ENCODE results near the gene MPL. TPM values are rescaled to one million over a fixed set of nuclear protein-coding genes. Genes with fewer than 3 reads are reported as not detected.

MPL gene
- total RNA-seq, 1 donor from 2014 or later, result not detected

DNA sequence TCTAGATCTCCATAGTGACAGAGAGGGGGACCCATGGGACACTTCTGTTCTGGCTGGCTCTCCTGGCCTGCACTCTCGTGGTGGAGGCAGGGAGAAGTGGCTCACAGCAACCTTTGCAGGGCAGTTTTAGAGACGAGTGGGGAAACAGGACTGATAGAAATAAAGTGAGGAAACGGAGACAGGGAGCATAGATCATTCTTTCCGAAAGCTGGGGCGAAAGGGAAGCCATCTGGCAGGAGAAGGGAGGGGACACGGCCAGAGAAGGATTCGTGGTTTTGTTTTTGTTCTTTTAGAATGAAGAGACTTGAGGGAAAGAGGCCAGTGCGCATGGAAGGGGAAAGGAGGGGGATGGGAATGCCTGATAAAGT is 33.3 kb upstream of the MPL start:
- H3K9me3 Mint-ChIP-seq, result no peaks in the 10 kb centered on the region
- peak overlapping the region; percentile 81 for H3K27ac Mint-ChIP-seq (ENCODE audit: unreplicated experiment)
- H3K36me3 Mint-ChIP-seq (ENCODE audit: low read depth), result no peaks in the 10 kb centered on the region
- H3K4me1 Mint-ChIP-seq, result peaks cover 26% of the 10 kb centered on the region
- no peaks in the 10 kb centered on the region for H3K27me3 Mint-ChIP-seq (ENCODE audit: low read depth)
- TF ChIP-seq, protein P1, sequence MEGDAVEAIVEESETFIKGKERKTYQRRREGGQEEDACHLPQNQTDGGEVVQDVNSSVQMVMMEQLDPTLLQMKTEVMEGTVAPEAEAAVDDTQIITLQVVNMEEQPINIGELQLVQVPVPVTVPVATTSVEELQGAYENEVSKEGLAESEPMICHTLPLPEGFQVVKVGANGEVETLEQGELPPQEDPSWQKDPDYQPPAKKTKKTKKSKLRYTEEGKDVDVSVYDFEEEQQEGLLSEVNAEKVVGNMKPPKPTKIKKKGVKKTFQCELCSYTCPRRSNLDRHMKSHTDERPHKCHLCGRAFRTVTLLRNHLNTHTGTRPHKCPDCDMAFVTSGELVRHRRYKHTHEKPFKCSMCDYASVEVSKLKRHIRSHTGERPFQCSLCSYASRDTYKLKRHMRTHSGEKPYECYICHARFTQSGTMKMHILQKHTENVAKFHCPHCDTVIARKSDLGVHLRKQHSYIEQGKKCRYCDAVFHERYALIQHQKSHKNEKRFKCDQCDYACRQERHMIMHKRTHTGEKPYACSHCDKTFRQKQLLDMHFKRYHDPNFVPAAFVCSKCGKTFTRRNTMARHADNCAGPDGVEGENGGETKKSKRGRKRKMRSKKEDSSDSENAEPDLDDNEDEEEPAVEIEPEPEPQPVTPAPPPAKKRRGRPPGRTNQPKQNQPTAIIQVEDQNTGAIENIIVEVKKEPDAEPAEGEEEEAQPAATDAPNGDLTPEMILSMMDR (conservative IDR thresholded peaks at IDR 0.05), result no peak
- DNase-seq (ENCODE audit: low read depth, low spot score), result no peak
- H3K4me3 Mint-ChIP-seq, result no peak overlapping the region

DNA sequence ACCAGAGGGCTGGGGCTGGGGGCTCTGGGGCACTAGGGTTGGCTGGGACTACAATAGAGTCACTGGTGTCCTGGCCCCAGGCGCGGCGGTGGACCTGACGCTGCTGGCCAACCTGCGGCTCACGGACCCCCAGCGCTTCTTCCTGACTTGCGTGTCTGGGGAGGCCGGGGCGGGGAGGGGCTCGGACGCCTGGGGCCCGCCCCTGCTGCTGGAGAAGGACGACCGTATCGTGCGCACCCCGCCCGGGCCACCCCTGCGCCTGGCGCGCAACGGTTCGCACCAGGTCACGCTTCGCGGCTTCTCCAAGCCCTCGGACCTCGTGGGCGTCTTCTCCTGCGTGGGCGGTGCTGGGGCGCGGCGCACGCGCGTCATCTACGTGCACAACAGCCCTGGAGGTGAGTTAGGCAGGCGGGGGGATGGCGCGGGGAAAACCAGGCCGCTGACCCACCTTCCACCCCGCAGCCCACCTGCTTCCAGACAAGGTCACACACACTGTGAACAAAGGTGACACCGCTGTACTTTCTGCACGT is 32.8 kb upstream of the MPL start:
- DNase-seq (ENCODE audit: low read depth, low spot score), result no peak
- Mint-ChIP-seq H3K4me3 (no peak overlapping the region), H3K27me3 (ENCODE audit: low read depth) (no peaks in the 10 kb centered on the region), H3K36me3 (ENCODE audit: low read depth) (no peaks in the 10 kb centered on the region), H3K27ac (ENCODE audit: unreplicated experiment) (no peak overlapping the region), H3K9me3 (no peaks in the 10 kb centered on the region), H3K4me1 (peaks cover 26% of the 10 kb centered on the region)
- TF ChIP-seq, protein P1 (conservative IDR thresholded peaks at IDR 0.05), result no peak

DNA sequence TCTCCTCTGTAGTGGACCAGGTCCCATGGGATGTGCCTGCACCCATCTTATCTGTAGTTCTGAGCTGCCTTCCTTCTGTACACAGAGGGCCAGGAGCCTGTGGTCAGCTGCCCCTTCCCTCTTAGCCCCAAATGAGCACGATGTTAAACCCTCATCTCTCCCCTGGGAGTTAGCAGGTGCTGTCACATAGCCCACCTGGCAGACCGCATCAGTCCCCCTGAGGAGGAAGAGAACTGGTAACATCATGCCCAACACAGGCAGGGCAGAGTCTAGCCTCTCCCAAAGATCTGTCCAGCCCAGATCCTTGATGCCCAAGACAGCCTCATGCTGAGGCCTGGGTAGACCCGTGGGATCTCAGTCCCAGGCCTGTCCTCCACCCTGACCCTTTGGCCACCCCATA is 32.2 kb upstream of the MPL start:
- no peaks in the 10 kb centered on the region for H3K9me3 Mint-ChIP-seq
- H3K4me3 Mint-ChIP-seq, result no peak overlapping the region
- TF ChIP-seq, protein P1 (conservative IDR thresholded peaks at IDR 0.05), result no peak
- no peaks in the 10 kb centered on the region for H3K36me3 Mint-ChIP-seq (ENCODE audit: low read depth)
- no peaks in the 10 kb centered on the region for H3K27me3 Mint-ChIP-seq (ENCODE audit: low read depth)
- H3K27ac Mint-ChIP-seq (ENCODE audit: unreplicated experiment), result no peak overlapping the region
- peaks cover 26% of the 10 kb centered on the region for H3K4me1 Mint-ChIP-seq
- no peak for DNase-seq (ENCODE audit: low read depth, low spot score)

DNA sequence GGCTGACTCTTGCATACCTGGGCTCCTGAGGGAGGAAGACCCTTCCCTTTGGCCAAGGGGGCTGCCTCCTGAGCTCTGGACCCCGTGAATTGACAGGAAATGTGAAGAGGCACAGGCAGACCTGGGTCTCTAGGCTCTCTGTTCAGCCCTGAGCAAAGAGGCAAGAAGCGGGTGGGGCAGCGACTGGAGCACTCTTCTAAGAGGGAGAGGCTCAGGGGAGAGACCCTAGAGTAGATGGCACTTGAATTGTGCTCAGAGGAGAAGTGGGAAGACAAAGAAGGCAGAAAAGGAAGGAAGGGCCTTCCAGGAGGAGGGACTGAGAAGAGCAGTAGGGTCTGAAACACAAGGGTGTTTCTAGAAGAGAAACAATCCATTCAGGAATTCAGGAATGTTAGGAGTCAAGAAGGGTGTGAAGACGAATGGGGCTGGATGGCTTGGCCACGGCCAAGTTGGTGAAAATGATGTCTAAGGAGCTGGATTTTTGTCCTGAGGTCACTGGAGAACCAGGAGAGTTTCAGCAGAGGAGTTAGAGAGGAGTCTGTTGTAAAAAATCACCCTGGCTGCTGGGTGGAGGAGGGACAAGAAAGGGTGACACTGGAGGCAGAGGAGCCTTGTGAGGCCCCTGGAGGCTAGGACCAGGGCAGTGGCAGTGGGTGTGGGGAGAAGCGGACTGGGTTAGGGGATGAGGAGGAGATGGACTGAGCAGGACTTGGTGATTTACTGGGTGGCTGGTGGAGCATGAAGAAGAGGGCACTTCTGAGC is 31.5 kb upstream of the MPL start:
- H3K27me3 Mint-ChIP-seq (ENCODE audit: low read depth), result no peaks in the 10 kb centered on the region
- peaks cover 29% of the 10 kb centered on the region for H3K4me1 Mint-ChIP-seq
- H3K27ac Mint-ChIP-seq (ENCODE audit: unreplicated experiment), result peak overlapping the region; percentile 69
- TF ChIP-seq, protein P1 (conservative IDR thresholded peaks at IDR 0.05), result no peak
- H3K9me3 Mint-ChIP-seq, result no peaks in the 10 kb centered on the region
- no peak for DNase-seq (ENCODE audit: low read depth, low spot score)
- no peak overlapping the region for H3K4me3 Mint-ChIP-seq
- no peaks in the 10 kb centered on the region for H3K36me3 Mint-ChIP-seq (ENCODE audit: low read depth)

DNA sequence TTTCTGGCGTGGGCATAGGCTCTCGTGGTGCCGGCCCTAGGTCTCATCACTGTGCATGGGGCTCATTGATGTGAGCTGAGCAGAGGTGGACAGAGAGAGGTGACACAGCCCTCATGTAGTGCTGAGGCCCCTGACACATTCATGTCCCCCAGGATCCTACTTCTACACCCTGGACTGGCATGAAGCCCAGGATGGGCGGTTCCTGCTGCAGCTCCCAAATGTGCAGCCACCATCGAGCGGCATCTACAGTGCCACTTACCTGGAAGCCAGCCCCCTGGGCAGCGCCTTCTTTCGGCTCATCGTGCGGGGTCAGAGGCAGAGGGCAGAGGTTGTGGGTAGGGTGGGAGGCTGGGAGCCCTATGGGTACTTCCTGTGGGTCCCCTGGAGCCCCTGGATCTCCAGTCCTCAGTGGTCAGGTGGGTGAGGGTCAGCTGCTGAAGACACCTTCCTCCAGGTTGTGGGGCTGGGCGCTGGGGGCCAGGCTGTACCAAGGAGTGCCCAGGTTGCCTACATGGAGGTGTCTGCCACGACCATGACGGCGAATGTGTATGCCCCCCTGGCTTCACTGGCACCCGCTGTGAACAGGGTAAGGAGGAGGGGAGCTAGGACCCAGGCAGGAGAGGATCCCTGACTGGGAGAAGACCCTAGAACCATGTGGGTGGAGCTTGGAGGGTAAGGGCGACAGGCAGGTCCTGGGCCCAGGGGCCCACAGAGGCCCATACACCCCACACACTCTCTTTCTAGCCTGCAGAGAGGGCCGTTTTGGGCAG is 30.7 kb upstream of the MPL start:
- H3K36me3 Mint-ChIP-seq (ENCODE audit: low read depth), result no peaks in the 10 kb centered on the region
- no peaks in the 10 kb centered on the region for H3K27me3 Mint-ChIP-seq (ENCODE audit: low read depth)
- no peak overlapping the region for H3K4me3 Mint-ChIP-seq
- TF ChIP-seq, protein P1 (conservative IDR thresholded peaks at IDR 0.05), result no peak
- H3K27ac Mint-ChIP-seq (ENCODE audit: unreplicated experiment), result no peak overlapping the region
- H3K9me3 Mint-ChIP-seq, result no peaks in the 10 kb centered on the region
- DNase-seq (ENCODE audit: low read depth, low spot score), result no peak
- H3K4me1 Mint-ChIP-seq, result peaks cover 29% of the 10 kb centered on the region
